K562 (cell line): ENCODE results near the gene CXCR6. TPM values are rescaled to one million over a fixed set of nuclear protein-coding genes. Genes with fewer than 3 reads are reported as not detected.

Experiments
- ATAC-seq: fragments of 200-7000 bp; cut with Tn5 transposase; 3 replicates; pipeline ENCODE4 v1.9.1; 2020; ENCODE audit warnings: moderate library complexity
- BruUV-seq: library from RNA; stranded (reverse); fragments of 400-500 nt; replicated peaks from 2 replicates; lab custom pipeline; 2021; lab: Mats Ljungman, UMichigan
- CTCF ChIA-PET: fragments of 300-600 bp; formaldehyde crosslinking; extraction: SDS; loops from one replicate; lab custom pipeline; 2021; ENCODE audit warnings: low intra/inter-chr PET ratio; lab: Yijun Ruan, JAX
- POLR2A ChIA-PET: fragments of 300-600, 350-650 bp; sonication (Branson Sonifier 250); formaldehyde crosslinking; extraction: SDS; loops from one replicate; lab custom pipeline; 2021; ENCODE audit warnings: antibody characterized with exemption, inconsistent platforms; lab: Yijun Ruan, JAX
- DNase-seq, 4 experiments: peaks; one replicate each; pipeline versions ENCODE4 v3.0.0 to v3.0.0-alpha.2; 2011 to 2018; ENCODE audit warnings: low spot score in 3 of 4, mixed read lengths in 3 of 4; ENCODE audit errors: extremely low read depth in 1 of 4
- FAIRE-seq: peaks from 2 replicates; lab custom pipeline; 2011; peaks lifted over from hg19 to GRCh38; lab: Jason Lieb, UNC
- H2AFZ ChIP-seq: 2 replicates; pipeline ENCODE4 v1.6.0; 2011; ENCODE audit warnings: low read depth, low read length, control low read depth, inconsistent platforms
- H3K27ac ChIP-seq: fragments of 200-600 bp; 3 replicates; pipeline ENCODE4 v1.8.0; 2011; ENCODE audit warnings: low read depth, mild to moderate bottlenecking, control low read depth, inconsistent platforms, low read length, moderate library complexity, mixed read lengths; ENCODE audit errors: extremely low read depth
- H3K27me3 ChIP-seq, 2 experiments: fragments of 300-600 bp in 1 of 2; 2 replicates in 1 of 2; 3 replicates in 1 of 2; pipeline versions ENCODE4 v1.6.0 to v1.8.0; 2011; ENCODE audit warnings: inconsistent platforms in 2 of 2, low read length in 2 of 2, mild to moderate bottlenecking in 1 of 2, mixed read lengths in 1 of 2, moderate library complexity in 1 of 2; ENCODE audit not compliant: control insufficient read depth in 2 of 2, insufficient read depth in 2 of 2
- H3K36me3 ChIP-seq: fragments of 300-600 bp; 3 replicates; pipeline ENCODE4 v1.8.0; 2011; ENCODE audit warnings: mild to moderate bottlenecking, low read length, inconsistent platforms; ENCODE audit not compliant: control insufficient read depth, insufficient read depth
- H3K4me1 ChIP-seq, 2 experiments: fragments of 200-600 bp in 1 of 2; replicated peaks in 1 of 2; 2 replicates in 1 of 2; 3 replicates in 1 of 2; pipeline versions ENCODE4 v1.5.1 to v1.8.0; 2011; ENCODE audit warnings: inconsistent platforms in 2 of 2, low read length in 2 of 2, mild to moderate bottlenecking in 1 of 2, mixed read lengths in 1 of 2, moderate library complexity in 1 of 2; ENCODE audit not compliant: control insufficient read depth in 2 of 2, insufficient read depth in 2 of 2
- H3K4me2 ChIP-seq: 2 replicates; pipeline ENCODE4 v1.6.1; 2011; ENCODE audit warnings: low read length, control low read depth, inconsistent platforms, mixed read lengths; ENCODE audit not compliant: insufficient read depth
- H3K4me3 ChIP-seq: fragments of 200-600 bp; sonication (generic), shearing (Covaris generic); 2 replicates; pipeline ENCODE4 v1.5.1; 2016; ENCODE audit warnings: control low read depth, inconsistent platforms
- H3K79me2 ChIP-seq: fragments of 200-600 bp; 3 replicates; pipeline ENCODE4 v1.8.0; 2011; ENCODE audit warnings: low read length, inconsistent platforms; ENCODE audit not compliant: control insufficient read depth, insufficient read depth
- H3K9ac ChIP-seq, 2 experiments: 2 replicates each; pipeline versions ENCODE4 v1.6.0 to v1.6.1; 2011; ENCODE audit warnings: low read depth in 2 of 2, low read length in 2 of 2, control low read depth in 1 of 2, inconsistent platforms in 1 of 2, mild to moderate bottlenecking in 1 of 2, mixed read lengths in 1 of 2; ENCODE audit not compliant: insufficient read depth in 1 of 2
- H3K9me1 ChIP-seq: one replicate; pipeline ENCODE4 v1.6.0; 2011; ENCODE audit warnings: inconsistent platforms, mild to moderate bottlenecking, low read length, moderate library complexity; ENCODE audit not compliant: control insufficient read depth, insufficient read depth
- H3K9me3 ChIP-seq: replicated peaks from 2 replicates; pipeline ENCODE4 v1.5.1; 2011; ENCODE audit warnings: low read depth, low read length, inconsistent platforms; ENCODE audit not compliant: control insufficient read depth, insufficient read depth
- H4K20me1 ChIP-seq: replicated peaks from 2 replicates; pipeline ENCODE4 v1.6.1; 2011; ENCODE audit warnings: low read length, inconsistent platforms, mixed read lengths; ENCODE audit not compliant: control insufficient read depth, insufficient read depth
- CC2D1A ChIP-seq: fragments of 450-650 bp; IDR thresholded peaks from 2 replicates; pipeline ENCODE4 v1.6.1; 2017; ENCODE audit warnings: mild to moderate bottlenecking
- CREB1 ChIP-seq, 2 experiments: sonication (generic) in 1 of 2; formaldehyde crosslinking in 1 of 2; IDR thresholded peaks; 2 replicates each; pipeline versions ENCODE4 v1.6.1 to v1.8.0; 2012 to 2022; ENCODE audit warnings: inconsistent platforms in 1 of 2, mild to moderate bottlenecking in 1 of 2, missing genetic modification reagents in 1 of 2, moderate library complexity in 1 of 2
- DACH1 ChIP-seq: fragments of 450-650 bp; IDR thresholded peaks from 2 replicates; pipeline ENCODE4 v1.6.1; 2018; ENCODE audit not compliant: partially characterized antibody
- ERF ChIP-seq: fragments of 450-650 bp; formaldehyde crosslinking; IDR thresholded peaks from 2 replicates; pipeline ENCODE4 v1.4.0; 2020; ENCODE audit warnings: mild to moderate bottlenecking, mixed read lengths
- ETV5 ChIP-seq: sonication (generic); formaldehyde crosslinking; IDR thresholded peaks from 2 replicates; pipeline ENCODE4 v1.4.0; 2020; ENCODE audit warnings: low read depth, mild to moderate bottlenecking, missing genetic modification reagents
- PHB2 ChIP-seq: fragments of 450-650 bp; IDR thresholded peaks from 2 replicates; pipeline ENCODE4 v1.6.1; 2017; ENCODE audit warnings: low read depth
- PHF8 ChIP-seq: fragments of 200-600 bp; sonication (generic); IDR thresholded peaks from 2 replicates; pipeline ENCODE4 v1.6.1; 2012; ENCODE audit warnings: mixed run types, mild to moderate bottlenecking, inconsistent platforms, low read length, moderate library complexity, borderline replicate concordance
- SMAD1 ChIP-seq: fragments of 150-350 bp; IDR thresholded peaks from 2 replicates; pipeline ENCODE4 v1.6.1; 2014; ENCODE audit warnings: low read length, low read depth; ENCODE audit not compliant: partially characterized antibody
- ZC3H4 ChIP-seq: sonication (generic); formaldehyde crosslinking; IDR thresholded peaks from 2 replicates; pipeline ENCODE4 v1.9.0; 2021; ENCODE audit warnings: missing genetic modification reagents, borderline replicate concordance
- WGBS: fragments of 100-300 bp; shearing (Covaris generic); methylation state at CpG from one replicate; pipeline ENCODE4 v1.1.6; 2016; ENCODE audit warnings: low coverage, mixed read lengths; ENCODE audit not compliant: insufficient coverage; ENCODE audit errors: missing lambda C conversion rate; 5-methylcytosine and 5-hydroxymethylcytosine counted together
- in situ Hi-C: fragments of 300-500 bp; cut with MboI; formaldehyde crosslinking; loops from 4 replicates; pipeline ENCODE4 v1.15.0; 2018; ENCODE audit warnings: inconsistent platforms, mixed read lengths
- intact Hi-C: fragments of 100-400 bp; cut with micrococcal nuclease; formaldehyde crosslinking; loops from 2 replicates; pipeline ENCODE4 v1.14.2; 2022
- polyA plus RNA-seq, 8 experiments: library from polyadenylated mRNA; depleted of rRNA in 4 of 8; stranded (reverse) in 5 of 8; unstranded in 3 of 8; fragments of >200 nt; fragmentation: Nextera tagmentation in 2 of 8; fragmentation: Illumina TruSeq in 1 of 8; extraction: Ambion mirVana in 2 of 8; extraction: Trizol in 1 of 8; gene quantifications; 2 replicates each; pipeline versions ENCODE4 v1.2.1 to v1.2.3, GENCODE V29; 2011 to 2014; ENCODE audit warnings: inconsistent platforms in 1 of 8, missing spikeins in 1 of 8
- total RNA-seq, 7 experiments: library from RNA; depleted of rRNA in 6 of 7; stranded (reverse); fragments of >200 nt in 6 of 7; fragmentation: Illumina TruSeq in 2 of 7; extraction: Trizol in 2 of 7; gene quantifications; 2 replicates each; pipeline versions ENCODE4 v1.2.1 to v1.2.3, GENCODE V29; 2011 to 2021; ENCODE audit warnings: low replicate concordance in 1 of 7
- TF ChIP-seq, protein P1 (sequence below): fragments of 450-650 bp; IDR thresholded peaks from 2 replicates; pipeline ENCODE4 v1.6.1; 2016; ENCODE audit warnings: mild to moderate bottlenecking, moderate library complexity

CXCR6 gene
- total and polyA plus RNA-seq, 9 of the 15 experiments (the other 6 are each of a cell fraction or from before 2014, with no cell fraction given) = 0.28 TPM; not detected in 8

DNA sequence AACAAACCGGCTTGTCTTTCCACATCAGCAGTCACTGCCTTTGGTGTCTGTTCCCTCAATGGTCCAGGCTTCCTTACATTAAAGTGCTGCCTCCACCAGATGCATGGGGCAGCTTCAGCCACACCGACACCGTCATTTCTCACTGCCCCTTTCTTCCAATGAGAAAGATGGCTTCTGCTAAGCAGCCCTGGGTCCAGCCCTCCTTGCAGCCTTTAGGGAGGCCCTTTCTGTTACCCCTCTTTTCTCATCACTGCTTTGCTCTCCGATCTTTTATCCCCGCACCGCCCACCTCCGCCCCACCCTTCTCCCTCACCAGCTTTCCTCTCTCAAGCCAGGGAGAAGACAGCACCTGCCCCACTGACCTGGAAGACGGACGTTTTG, 28.2 kb upstream of the CXCR6 start:
- TF ChIP-seq ERF (CRISPR knock-in tag) (no peak), DACH1 (no peak), ZC3H4 (CRISPR knock-in tag) (no peak), CREB1 (IDR thresholded peaks at IDR 0.05) (no peak), CREB1 (CRISPR knock-in tag; IDR thresholded peaks at IDR 0.05) (no peak), CC2D1A (no peak), PHF8 (no peak), ETV5 (CRISPR knock-in tag) (no peak), PHB2 (no peak), SMAD1 (no peak)
- TF ChIP-seq, protein P1, sequence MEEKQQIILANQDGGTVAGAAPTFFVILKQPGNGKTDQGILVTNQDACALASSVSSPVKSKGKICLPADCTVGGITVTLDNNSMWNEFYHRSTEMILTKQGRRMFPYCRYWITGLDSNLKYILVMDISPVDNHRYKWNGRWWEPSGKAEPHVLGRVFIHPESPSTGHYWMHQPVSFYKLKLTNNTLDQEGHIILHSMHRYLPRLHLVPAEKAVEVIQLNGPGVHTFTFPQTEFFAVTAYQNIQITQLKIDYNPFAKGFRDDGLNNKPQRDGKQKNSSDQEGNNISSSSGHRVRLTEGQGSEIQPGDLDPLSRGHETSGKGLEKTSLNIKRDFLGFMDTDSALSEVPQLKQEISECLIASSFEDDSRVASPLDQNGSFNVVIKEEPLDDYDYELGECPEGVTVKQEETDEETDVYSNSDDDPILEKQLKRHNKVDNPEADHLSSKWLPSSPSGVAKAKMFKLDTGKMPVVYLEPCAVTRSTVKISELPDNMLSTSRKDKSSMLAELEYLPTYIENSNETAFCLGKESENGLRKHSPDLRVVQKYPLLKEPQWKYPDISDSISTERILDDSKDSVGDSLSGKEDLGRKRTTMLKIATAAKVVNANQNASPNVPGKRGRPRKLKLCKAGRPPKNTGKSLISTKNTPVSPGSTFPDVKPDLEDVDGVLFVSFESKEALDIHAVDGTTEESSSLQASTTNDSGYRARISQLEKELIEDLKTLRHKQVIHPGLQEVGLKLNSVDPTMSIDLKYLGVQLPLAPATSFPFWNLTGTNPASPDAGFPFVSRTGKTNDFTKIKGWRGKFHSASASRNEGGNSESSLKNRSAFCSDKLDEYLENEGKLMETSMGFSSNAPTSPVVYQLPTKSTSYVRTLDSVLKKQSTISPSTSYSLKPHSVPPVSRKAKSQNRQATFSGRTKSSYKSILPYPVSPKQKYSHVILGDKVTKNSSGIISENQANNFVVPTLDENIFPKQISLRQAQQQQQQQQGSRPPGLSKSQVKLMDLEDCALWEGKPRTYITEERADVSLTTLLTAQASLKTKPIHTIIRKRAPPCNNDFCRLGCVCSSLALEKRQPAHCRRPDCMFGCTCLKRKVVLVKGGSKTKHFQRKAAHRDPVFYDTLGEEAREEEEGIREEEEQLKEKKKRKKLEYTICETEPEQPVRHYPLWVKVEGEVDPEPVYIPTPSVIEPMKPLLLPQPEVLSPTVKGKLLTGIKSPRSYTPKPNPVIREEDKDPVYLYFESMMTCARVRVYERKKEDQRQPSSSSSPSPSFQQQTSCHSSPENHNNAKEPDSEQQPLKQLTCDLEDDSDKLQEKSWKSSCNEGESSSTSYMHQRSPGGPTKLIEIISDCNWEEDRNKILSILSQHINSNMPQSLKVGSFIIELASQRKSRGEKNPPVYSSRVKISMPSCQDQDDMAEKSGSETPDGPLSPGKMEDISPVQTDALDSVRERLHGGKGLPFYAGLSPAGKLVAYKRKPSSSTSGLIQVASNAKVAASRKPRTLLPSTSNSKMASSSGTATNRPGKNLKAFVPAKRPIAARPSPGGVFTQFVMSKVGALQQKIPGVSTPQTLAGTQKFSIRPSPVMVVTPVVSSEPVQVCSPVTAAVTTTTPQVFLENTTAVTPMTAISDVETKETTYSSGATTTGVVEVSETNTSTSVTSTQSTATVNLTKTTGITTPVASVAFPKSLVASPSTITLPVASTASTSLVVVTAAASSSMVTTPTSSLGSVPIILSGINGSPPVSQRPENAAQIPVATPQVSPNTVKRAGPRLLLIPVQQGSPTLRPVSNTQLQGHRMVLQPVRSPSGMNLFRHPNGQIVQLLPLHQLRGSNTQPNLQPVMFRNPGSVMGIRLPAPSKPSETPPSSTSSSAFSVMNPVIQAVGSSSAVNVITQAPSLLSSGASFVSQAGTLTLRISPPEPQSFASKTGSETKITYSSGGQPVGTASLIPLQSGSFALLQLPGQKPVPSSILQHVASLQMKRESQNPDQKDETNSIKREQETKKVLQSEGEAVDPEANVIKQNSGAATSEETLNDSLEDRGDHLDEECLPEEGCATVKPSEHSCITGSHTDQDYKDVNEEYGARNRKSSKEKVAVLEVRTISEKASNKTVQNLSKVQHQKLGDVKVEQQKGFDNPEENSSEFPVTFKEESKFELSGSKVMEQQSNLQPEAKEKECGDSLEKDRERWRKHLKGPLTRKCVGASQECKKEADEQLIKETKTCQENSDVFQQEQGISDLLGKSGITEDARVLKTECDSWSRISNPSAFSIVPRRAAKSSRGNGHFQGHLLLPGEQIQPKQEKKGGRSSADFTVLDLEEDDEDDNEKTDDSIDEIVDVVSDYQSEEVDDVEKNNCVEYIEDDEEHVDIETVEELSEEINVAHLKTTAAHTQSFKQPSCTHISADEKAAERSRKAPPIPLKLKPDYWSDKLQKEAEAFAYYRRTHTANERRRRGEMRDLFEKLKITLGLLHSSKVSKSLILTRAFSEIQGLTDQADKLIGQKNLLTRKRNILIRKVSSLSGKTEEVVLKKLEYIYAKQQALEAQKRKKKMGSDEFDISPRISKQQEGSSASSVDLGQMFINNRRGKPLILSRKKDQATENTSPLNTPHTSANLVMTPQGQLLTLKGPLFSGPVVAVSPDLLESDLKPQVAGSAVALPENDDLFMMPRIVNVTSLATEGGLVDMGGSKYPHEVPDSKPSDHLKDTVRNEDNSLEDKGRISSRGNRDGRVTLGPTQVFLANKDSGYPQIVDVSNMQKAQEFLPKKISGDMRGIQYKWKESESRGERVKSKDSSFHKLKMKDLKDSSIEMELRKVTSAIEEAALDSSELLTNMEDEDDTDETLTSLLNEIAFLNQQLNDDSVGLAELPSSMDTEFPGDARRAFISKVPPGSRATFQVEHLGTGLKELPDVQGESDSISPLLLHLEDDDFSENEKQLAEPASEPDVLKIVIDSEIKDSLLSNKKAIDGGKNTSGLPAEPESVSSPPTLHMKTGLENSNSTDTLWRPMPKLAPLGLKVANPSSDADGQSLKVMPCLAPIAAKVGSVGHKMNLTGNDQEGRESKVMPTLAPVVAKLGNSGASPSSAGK = no peak
- BruUV-seq = no TSS peak
- Histone ChIP-seq H3K4me3 (no peak overlapping the region), H3K4me1 (no peaks in the 10 kb centered on the region; a peak in 1 of 5 replicates), H3K4me2 (no peak overlapping the region), H3K79me2 (no peaks in the 10 kb centered on the region), H3K9me3 (no peaks in the 10 kb centered on the region), H3K36me3 (peaks cover 3% of the 10 kb centered on the region; the same call in 1 of the 3 replicates), H3K27me3 (peaks cover 0 to 7% of the 10 kb centered on the region in 2 experiments; a peak in 2 of 5 replicates), H2AFZ (no peak overlapping the region), H3K9me1 (no peaks in the 10 kb centered on the region), H4K20me1 (no peaks in the 10 kb centered on the region; the same call in 1 of the 2 replicates), H3K9ac (no peak overlapping the region), H3K27ac (no peak overlapping the region)
- intact Hi-C loops (no loop called here), in situ Hi-C loops (no loop called here)
- DNase-seq = no peak
- 41% methylated on average over 9 of the region's 9 CpGs for WGBS
- ChIA-PET CTCF (no interaction called here), POLR2A (interaction anchor here (0.6 to 0.8 kb wide), 2 partner anchors 9 to 107 kb away, joined by 3 read pairs; no protein-coding TSS in a partner anchor)
- no peak for ATAC-seq
- no peak for FAIRE-seq
